GM19240 (cell line): ENCODE results near the gene TNFRSF9.
"Not testable (repeated sequence)": the region's sequence is repeated elsewhere in the genome, so short reads cannot be mapped to it uniquely, and the experiment has no call there.

ENCODE experiments used
- DNase-seq: peaks from one replicate; pipeline ENCODE4 v3.0.0; 2011; ENCODE audit warnings: low spot score; ENCODE audit not compliant: insufficient read length

TNFRSF9 gene

DNA sequence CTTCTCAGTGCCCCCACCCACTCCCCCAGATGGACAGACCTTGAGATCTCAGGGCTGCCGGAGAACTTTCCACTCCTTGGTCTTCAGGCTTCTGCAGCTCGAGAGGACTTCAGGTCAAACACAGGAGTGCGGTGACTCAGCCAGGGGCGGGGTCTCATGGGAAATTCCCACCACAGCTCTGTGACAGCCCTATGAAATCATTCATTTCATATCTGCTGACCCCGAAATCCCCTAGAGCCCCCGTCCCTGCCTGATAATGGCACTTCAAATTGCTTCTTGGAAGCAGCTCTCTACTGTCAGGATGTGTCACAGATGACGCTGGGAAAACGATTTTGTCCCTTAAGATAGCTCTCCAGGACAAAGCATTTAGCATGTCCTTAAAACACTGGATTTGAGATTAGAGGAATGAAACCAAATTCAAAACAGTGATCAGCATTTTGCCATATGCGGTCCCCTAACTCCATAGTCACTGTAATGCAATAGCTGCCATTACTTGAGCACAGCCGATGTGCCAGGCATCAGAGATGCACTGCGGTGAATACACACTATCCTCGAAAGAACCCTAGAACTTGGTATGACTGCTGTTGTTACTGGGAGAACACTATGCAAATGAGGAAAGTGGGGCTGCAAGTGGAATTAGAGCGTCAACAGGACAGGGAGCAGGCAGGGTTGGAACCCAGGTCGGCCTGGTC, at the start of gene TNFRSF9:
TNFRSF9 (minus strand) TSS at position 95 of the 692 bp plus-strand sequence. CDS start 845 bp downstream, outside the sequence.
- no peak for DNase-seq

- DNase-seq, result no peak
These were observed 49.3 kb upstream of the TNFRSF9 start for GRCh38 chr1:7989762-7990428.

DNA sequence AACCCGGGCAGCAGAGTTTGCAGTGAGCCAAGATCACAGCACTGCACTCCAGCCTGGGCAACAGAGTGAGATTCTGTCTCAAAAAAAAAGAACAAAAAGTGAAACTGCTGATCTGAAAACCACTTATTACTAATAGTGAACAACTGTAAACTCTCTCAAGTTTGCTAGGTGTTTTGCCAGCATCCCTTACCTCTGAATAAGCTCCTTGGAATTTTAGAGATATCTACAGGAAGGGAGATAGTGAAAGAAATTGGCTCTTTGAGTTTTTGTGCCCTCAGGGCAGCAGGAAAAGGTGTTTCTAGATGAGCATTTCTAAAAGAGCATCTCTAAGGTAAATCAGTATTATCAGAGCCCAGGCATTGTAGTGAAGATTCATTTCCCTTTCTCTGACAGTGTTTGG, 47.9 kb upstream of the TNFRSF9 start:
- no peak for DNase-seq

DNA sequence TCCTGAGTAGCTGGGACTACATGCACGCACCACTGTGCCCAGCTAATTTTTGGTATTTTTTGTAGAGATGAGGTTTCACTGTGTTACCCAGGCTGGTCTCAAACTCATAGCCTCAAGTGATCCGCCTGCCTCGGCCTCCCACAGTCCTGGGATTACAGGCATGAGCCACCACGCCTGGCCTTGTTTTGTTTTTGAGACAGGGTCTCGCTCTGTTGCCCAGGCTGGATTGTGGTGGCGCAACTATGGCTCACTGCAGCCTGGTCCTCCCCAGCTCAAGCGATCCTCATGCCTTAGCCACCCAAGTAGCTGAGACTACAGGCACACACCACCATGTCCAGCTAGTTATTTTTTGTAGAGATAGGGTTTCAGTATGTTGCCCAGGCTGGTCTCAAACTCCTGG, 46.9 kb upstream of the TNFRSF9 start:
- no peak for DNase-seq

DNA sequence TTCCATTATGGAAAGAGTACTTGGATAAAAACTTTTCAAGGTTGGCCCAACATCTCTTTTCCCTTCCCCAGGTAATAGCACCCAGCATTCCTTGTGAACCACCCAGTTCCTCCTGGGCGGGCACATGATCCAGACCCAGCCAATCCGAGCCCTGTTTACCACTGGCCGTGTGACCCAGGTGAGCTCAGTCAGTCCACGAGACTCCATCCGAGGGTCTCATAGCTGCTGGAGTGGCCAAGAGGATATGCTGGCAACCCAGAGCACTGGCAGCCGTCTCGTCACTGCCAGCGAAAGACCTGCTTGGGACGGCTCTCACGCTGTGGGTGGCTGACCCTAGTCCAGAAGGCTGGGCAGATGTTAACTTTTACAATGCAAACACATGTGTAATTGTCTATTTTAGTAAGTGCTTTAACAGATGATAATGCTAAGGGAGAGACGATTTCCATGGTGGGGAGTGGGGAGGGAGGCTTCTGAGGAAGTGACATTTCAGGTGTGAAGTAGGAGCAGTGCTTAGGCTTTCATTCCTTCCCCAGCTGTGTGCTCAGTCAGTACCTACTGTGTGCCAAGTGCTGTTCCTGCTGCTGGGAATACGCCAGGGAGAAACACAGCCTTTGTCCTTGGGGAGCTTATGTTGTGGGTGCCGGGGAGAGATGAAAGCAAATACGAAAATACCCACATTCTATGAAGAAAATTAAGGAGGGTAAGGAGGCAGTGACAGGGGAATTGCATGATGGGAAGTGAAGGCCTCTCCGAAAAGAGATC, 45.4 kb upstream of the TNFRSF9 start:
- DNase-seq, result no peak

GRCh38 chr1:7984811-7985210, 44.2 kb upstream of the TNFRSF9 start:
- no peak for DNase-seq

- no peak for DNase-seq
These were observed 42.6 kb upstream of the TNFRSF9 start for GRCh38 chr1:7983086-7983778.

- DNase-seq, result no peak
These were observed 40.3 kb upstream of the TNFRSF9 start for GRCh38 chr1:7980984-7981383.

DNA sequence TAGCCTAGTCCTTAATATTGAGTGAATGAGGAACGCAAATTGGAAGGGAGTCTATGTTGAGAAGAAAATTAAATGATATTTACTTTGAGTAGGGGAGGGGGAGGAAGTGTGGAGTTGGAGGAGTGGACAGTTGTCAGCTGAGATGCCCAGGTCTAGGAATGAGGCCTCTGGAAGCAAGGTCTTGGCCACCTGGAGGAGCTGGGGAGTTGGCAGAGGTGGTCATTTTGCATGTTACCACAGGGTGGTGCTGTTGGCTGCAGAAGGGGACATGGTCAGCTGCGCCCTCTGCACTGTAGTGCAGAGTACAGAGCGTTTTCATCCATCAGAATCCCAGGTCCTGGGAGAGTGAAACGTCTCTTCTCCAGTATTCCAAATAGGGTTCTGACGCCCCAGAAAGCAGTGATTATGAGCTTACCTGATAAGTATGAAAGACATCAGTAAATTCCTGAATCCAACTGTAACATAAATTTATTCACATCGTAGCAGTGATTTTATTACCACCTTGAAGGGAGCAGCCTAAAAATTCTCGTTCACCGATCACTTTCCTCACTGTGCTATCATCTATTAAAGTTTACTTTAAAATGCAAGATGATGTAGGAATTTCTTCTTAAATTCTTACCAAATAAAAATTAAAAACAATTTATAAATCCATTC, 34.7 kb upstream of the TNFRSF9 start:
- DNase-seq, result no peak

GRCh38 chr1:7973086-7973485, 32.4 kb upstream of the TNFRSF9 start:
- DNase-seq, result no peak

GRCh38 chr1:7972285-7972684, 31.6 kb upstream of the TNFRSF9 start:
- no peak for DNase-seq

DNA sequence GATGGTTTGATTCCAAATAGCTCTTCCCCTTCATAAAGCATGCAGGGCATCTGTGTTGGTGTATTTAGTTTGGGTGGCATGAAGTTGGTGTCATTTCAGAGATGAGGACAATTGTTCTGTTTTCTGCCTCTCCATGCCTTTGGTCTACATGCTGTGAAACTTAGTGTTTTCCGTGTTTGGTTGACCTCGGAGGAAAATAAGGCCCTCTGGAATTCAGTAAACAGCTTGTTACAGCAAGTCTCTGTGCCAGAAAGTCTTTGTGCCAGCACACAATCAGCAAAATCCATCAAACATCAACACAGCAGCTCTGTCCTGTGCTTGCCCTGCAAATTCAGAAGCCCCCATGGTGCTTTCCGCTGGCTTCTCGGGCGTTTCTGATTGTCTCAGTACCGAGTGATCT, 30.4 kb upstream of the TNFRSF9 start:
- DNase-seq, result no peak

- no peak for DNase-seq
These were observed 29.6 kb upstream of the TNFRSF9 start for GRCh38 chr1:7970246-7970645.

GRCh38 chr1:7967651-7968050, 27.0 kb upstream of the TNFRSF9 start:
- no peak for DNase-seq

GRCh38 chr1:7967196-7967595, 26.6 kb upstream of the TNFRSF9 start:
- no peak for DNase-seq

GRCh38 chr1:7964476-7964875, 23.8 kb upstream of the TNFRSF9 start:
- no peak for DNase-seq

- DNase-seq, result not testable (repeated sequence)
These were observed 23.2 kb upstream of the TNFRSF9 start for GRCh38 chr1:7963841-7964240.

DNA sequence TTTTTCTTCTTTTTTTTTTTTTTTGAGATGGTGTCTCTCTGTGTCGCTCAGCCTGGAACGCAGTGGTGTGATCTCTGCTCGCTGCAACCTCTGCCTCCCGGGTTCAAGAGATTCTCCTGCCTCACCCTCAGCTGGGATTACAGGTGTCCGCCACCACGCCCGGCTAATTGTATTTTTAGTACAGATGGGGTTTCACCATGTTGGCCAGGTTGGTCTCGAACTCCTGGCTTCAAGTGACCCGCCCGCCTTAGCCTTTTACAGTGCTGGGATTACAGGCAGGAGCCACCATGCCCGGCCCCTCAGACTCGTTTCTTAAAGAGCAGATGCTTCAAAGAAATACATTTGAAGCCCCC, 22.7 kb upstream of the TNFRSF9 start:
- DNase-seq, result not testable (repeated sequence)

DNA sequence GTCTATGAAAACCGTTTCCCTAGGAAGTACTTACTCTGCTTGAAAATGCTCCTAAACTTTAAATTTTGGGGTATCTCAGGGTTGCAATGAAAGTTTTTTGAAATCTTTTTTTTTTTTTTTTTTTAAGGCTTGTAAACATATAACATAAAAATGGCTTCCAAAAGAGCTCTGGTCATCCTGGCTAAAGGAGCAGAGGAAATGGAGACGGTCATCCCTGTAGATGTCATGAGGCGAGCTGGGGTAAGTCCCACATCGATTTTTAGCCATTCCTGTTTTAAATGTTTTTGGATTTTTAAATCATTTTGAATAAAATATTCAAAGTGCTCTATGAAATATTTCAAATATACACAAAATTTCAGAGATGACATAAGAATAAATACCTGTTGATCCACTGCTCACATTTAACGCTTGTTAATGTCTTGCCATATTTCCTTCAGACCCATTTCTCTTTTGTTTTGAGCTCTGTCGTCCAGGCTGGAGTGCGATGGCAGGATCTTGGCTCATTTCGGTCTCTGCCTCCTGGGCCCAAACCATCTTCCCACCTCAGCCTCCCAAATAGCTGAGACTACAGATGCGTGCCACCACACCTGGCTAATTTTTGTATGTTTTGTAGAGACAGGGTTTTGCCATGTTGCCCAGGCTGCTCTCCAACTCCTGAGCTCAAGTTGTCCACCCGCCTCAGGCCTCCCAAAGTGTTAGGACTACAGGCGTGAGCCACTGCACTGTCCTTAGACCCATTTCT, 22.2 kb upstream of the TNFRSF9 start:
- DNase-seq, result no peak

- DNase-seq, result no peak
These were observed 21.3 kb upstream of the TNFRSF9 start for GRCh38 chr1:7962014-7962335.
